Eye (tissue), 1 donor: ENCODE measurements around the gene RHCG.
A peak's percentile ranks its signal among the peaks of the same experiment; 100 is the strongest.

ENCODE experiments used
- DNase-seq: peaks from one replicate; pipeline ENCODE4 v3.0.0-alpha.2; 2015

RHCG gene

GRCh38 chr15:89442671-89443307 is 53.6 kb downstream of the RHCG start:
- peak; percentile 85 for DNase-seq

- no peak for DNase-seq
These were observed 54.2 kb downstream of the RHCG start for GRCh38 chr15:89442155-89442554.

- no peak for DNase-seq
These were observed 55.0 kb downstream of the RHCG start for GRCh38 chr15:89441295-89441812.

- DNase-seq = no peak
These were observed 56.6 kb downstream of the RHCG start for GRCh38 chr15:89439764-89440163.

GRCh38 chr15:89436560-89437311 is 59.6 kb downstream of the RHCG start:
- DNase-seq = no peak

- no peak for DNase-seq
These were observed 61.0 kb downstream of the RHCG start for GRCh38 chr15:89435362-89435761.

GRCh38 chr15:89433686-89434085 is 62.7 kb downstream of the RHCG start:
- no peak for DNase-seq

- DNase-seq = peak; percentile 95
These were observed 65.6 kb downstream of the RHCG start for GRCh38 chr15:89430530-89431341.

- DNase-seq = no peak
These were observed 66.4 kb downstream of the RHCG start for GRCh38 chr15:89429986-89430385.

- no peak for DNase-seq
These were observed 67.4 kb downstream of the RHCG start for GRCh38 chr15:89429023-89429422.

- DNase-seq = no peak
These were observed 68.1 kb downstream of the RHCG start for GRCh38 chr15:89428246-89428645.

- DNase-seq = no peak
These were observed 69.9 kb downstream of the RHCG start for GRCh38 chr15:89426500-89426899.

GRCh38 chr15:89423981-89424380 is 72.4 kb downstream of the RHCG start:
- DNase-seq = peak; percentile 36
